HG02870 (cell line): ENCODE results near the gene GZF1.

ENCODE experiments used
- ATAC-seq: cut with Tn5 transposase; IDR thresholded peaks from one replicate; pipeline ENCODE4 v1.9.1; 2021; ENCODE audit warnings: mild to moderate bottlenecking, moderate library complexity; ENCODE audit not compliant: unreplicated experiment

The GZF1 gene

DNA sequence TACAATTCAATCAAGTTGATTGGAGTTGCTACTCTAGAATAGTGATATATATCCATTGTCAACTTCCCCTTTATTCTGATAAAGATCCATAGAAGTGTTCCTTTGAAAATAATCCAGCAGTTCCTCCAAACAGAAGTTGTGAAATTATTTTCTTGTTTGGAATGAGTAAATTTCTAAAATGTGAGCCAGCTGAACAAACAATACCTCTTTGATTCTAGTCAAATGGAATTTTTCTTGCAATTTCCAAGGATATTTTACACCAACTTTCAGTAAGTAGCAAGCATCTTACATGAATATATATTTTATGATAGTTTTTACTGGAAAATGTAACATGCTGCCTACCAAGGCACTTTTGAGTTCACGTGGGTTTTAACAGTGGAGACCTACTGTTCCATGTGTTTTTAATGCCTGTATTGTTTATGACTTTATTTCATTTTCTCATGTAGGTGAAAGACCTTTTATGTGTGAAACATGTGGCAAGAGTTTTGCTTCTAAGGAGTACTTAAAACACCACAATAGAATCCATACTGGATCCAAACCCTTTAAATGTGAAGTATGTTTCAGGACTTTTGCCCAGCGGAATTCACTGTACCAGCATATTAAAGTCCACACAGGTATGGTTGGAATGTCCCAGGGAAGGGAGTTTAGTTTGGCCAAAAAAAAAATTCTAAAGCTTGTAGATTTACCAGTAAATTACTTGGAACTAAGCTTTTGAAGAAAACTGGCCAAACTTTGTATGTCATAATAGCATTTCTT is 6.5 kb downstream of the GZF1 start:
- no peak for ATAC-seq

GRCh38 chr20:23369072-23369823 is 7.3 kb downstream of the GZF1 start:
- no peak for ATAC-seq

DNA sequence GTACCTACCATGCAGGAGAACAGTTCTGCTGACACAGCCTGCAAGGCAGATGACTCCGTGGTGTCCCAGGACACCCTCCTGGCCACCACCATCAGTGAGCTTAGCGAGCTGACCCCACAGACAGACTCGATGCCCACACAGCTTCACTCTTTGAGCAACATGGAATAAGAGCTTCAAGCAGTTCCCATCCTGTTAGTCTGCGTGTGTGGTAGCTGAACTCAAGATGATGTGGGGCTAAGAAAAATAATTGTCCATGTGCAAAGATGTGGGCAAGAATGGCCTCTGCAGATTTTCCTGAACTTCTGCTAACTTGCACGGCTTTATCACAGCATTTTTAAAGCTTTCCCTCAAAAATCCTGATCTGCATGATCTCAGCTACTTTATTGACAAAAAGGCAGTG is 8.3 kb downstream of the GZF1 start:
- no peak for ATAC-seq

GRCh38 chr20:23370873-23371272 is 8.9 kb downstream of the GZF1 start:
- no peak for ATAC-seq

- no peak for ATAC-seq
These were observed 9.5 kb downstream of the GZF1 start for GRCh38 chr20:23371496-23371895.

GRCh38 chr20:23374441-23374840 is 12.5 kb downstream of the GZF1 start:
- no peak for ATAC-seq

DNA sequence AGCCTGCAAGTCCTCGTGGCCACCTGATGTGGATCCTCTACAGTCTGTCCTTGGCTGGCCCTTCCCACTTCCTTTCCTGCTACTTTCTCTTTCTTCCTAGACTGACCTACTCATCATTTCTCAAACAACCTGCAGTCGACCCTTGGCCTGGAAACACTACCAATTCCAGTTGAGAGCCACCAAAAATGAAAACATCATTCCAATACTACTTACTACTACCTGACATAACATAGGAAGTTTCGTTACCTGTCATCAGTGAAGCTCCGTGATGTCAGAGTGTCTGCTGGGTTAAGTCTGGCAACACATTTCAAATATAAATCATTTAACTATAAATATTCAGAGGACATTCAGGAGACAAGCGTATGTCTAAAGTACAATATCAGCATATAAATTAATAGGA is 13.8 kb downstream of the GZF1 start:
- ATAC-seq = no peak

DNA sequence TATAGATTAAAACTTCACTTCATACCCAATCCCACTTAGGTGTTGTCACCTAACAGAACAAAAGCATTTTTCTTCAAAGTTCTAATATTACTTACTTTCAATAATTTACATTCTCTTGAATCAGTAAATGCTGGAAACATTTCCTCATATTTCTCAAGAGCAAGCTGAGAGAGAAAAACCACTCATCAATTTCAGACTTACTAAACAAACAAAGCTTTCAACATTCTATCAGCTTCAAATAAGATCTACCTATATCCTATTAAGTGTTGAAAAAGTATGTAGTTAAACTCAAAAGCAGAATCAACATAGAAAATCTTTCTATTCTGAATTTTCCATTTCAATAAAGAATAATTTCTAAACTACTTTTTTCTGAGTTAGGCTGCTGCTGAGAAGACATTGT is 17.8 kb downstream of the GZF1 start:
- no peak for ATAC-seq

DNA sequence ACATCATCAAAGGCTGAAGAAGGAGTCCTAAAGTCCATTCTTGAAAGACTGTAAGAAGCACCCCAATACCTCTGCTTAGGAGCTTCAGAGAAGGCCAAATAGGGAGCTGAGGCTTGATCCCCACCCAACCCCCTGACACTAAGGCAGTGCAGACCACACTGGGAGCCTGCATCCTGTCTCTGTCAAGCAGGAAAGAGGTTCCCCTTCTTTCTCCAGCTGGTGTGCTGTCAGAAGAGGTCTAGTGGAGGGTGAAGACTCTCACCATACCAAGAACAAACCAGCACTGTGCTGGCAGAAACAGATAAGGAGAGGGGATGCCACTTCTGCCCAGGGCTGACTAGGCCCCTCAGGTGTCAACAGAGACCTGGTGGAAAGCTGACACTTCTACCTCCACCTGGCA is 19.9 kb downstream of the GZF1 start:
- no peak for ATAC-seq

- ATAC-seq = no peak
These were observed 24.5 kb downstream of the GZF1 start for GRCh38 chr20:23386304-23387117.

DNA sequence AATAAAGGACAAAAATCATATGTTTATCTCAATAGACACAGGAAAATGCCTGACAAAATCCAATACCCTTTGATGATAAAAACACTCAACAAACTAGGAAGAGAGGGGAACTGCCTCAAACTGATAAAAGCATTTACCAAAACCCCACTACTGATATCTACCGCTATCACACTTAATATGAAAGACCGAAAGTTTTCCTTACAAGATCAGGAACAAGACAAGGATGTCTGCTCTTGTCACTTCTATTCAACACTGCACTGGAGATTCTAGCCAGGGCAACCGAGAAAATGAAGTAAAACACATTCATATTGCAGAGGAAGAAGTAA is 25.1 kb downstream of the GZF1 start:
- no peak for ATAC-seq

- no peak for ATAC-seq
These were observed 28.3 kb downstream of the GZF1 start for GRCh38 chr20:23390091-23390774.

DNA sequence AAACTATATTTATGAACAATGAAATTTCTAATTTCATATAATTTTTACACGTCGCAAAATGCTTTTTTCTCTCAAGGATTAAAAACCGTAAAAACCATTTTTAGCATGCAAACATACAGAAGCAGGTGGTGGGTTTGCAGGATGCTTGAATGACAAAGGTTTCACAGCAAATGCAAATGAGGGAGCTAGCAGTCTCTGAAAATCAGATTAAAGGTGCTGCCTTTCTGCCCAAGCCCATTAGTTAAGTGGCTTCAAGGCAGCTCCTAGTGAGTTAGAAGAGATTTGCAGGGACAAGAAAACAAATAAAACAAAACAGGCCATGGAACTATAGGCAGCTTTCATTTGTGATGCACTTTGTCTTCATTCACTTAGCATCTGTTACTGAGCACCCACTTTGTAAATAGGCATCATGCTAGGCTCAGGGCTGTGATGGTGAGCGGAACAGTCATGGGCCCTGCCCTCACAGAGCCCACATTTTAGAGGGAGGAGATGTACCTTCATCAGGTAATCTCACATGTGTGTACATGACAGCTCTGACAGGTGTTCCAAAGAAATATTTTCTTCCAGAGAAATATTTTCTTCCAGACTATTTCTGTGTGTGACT is 29.8 kb downstream of the GZF1 start:
- ATAC-seq = peak; percentile 51

- ATAC-seq = no peak
These were observed 32.2 kb downstream of the GZF1 start for GRCh38 chr20:23393996-23394775.

GRCh38 chr20:23396950-23397627 is 35.1 kb downstream of the GZF1 start:
- ATAC-seq = no peak

- ATAC-seq = no peak
These were observed 36.0 kb downstream of the GZF1 start for GRCh38 chr20:23397961-23398360.

DNA sequence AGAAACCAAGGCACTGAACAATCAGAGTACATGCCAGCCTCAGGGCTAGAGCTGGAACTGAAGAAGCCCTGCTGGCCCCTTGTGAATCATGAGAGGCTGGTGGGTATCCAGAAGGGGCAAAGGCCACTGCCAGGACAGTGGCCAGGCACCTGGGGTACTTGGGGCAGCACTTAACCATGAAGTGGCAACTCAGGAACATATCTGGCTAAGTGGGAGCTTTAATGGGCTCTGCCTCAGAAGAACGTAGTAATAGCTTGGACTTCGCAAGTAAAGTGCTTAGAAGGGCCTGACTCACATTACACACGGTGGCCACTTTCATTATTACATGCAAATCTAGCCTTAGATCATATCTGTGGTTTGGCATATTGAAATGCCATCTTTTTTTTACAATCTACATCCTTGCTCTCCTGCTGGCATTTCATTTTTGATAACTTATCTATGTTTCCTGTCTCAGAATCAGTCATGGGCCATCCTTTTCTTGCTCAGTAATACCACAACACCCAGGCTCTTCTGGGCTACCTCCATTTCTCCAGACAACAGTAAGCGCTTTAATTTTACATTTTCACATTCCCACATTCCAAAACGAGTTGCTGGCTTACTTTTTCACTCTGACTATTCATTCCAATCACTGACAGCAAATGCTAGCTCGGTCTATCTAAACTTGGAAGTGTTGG is 37.7 kb downstream of the GZF1 start:
- ATAC-seq = peak; percentile 69

GRCh38 chr20:23401051-23401450 is 39.1 kb downstream of the GZF1 start:
- no peak for ATAC-seq

DNA sequence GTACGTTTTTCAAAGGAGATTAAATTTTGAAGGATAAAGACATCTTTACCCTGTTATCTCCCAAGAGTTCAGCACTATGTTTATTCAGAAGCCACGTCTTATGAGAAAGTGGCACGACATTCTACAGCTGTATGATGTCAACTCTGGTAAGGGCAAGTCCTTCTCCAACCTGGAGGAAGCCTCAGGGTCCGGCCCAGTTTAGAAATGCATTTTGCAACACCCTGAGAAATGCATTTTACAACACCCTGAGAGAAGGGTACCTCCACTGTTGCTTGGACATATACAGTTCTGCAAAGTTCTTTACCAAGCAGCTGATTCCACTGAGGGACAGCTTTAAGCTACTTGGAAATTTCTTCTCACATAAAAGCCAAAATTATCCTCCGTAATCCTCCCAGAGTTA is 41.8 kb downstream of the GZF1 start:
- ATAC-seq = no peak
